Lung (tissue), 12 donors: ENCODE results near the gene PANK3. TPM values are rescaled to one million over a fixed set of nuclear protein-coding genes. Genes with fewer than 3 reads are reported as not detected.

ENCODE experiments used
- ATAC-seq: fragments of 200-7000 bp; cut with Tn5 transposase; one replicate; pipeline ENCODE4 v1.9.1; 2020; ENCODE audit warnings: moderate number of reproducible peaks; ENCODE audit not compliant: insufficient read depth, low FRiP score
- DNase-seq, 3 donors: peaks; one replicate each; pipeline ENCODE4 v3.0.0-alpha.2; 2013 to 2017
- H3K27ac ChIP-seq, 2 donors: one replicate each; pipeline ENCODE4 v1.5.1; 2013; ENCODE audit warnings: mild to moderate bottlenecking in 2 of 2, moderate library complexity in 2 of 2, control low read depth in 1 of 2, inconsistent platforms in 1 of 2, low read depth in 1 of 2, low read length in 1 of 2
- H3K27me3 ChIP-seq, 3 donors: one replicate each; pipeline ENCODE4 v1.5.1; 2013; ENCODE audit warnings: low read length in 2 of 3; ENCODE audit not compliant: control insufficient read depth in 3 of 3, insufficient read depth in 3 of 3
- H3K36me3 ChIP-seq, 4 donors: one replicate each; pipeline ENCODE4 v1.5.1; 2013; ENCODE audit warnings: low read length in 4 of 4, mild to moderate bottlenecking in 1 of 4, moderate library complexity in 1 of 4; ENCODE audit not compliant: control insufficient read depth in 4 of 4, insufficient read depth in 4 of 4
- H3K4me1 ChIP-seq, 5 donors: one replicate each; pipeline ENCODE4 v1.5.1; 2013; ENCODE audit warnings: low read length in 5 of 5, mild to moderate bottlenecking in 2 of 5, moderate library complexity in 1 of 5; ENCODE audit not compliant: control insufficient read depth in 5 of 5, insufficient read depth in 5 of 5
- H3K4me3 ChIP-seq: one replicate; pipeline ENCODE4 v1.5.1; 2013; ENCODE audit warnings: mild to moderate bottlenecking, control low read depth, moderate library complexity
- H3K9ac ChIP-seq, 2 donors: one replicate each; pipeline ENCODE4 v1.5.1; 2013; ENCODE audit warnings: low read length in 2 of 2, control low read depth in 1 of 2; ENCODE audit not compliant: insufficient read depth in 1 of 2
- H3K9me3 ChIP-seq, 4 donors: one replicate each; pipeline ENCODE4 v1.5.1; 2013; ENCODE audit warnings: low read length in 3 of 4, mild to moderate bottlenecking in 1 of 4, moderate library complexity in 1 of 4; ENCODE audit not compliant: control insufficient read depth in 4 of 4, insufficient read depth in 3 of 4
- WGBS, 2 donors: extraction: QIAGEN DNeasy Blood & Tissue Kit; methylation state at CpG; one replicate each; pipeline ENCODE4 v1.1.7; 2013; 5-methylcytosine and 5-hydroxymethylcytosine counted together
- polyA plus RNA-seq, 2 donors: library from polyadenylated mRNA; stranded (reverse); fragments of 200-250 nt; gene quantifications; one replicate each; pipeline ENCODE4 v1.2.1, GENCODE V29; 2013
- total RNA-seq, 2 donors: library from RNA; depleted of rRNA in 1 of 2; stranded (reverse); fragments of >200 nt in 1 of 2; gene quantifications; one replicate each; pipeline ENCODE4 v1.2.1, GENCODE V29; 2014 to 2021
- TF ChIP-seq, protein P1 (sequence below): IDR thresholded peaks from 2 replicates; pipeline ENCODE4 v1.5.1; 2012; ENCODE audit warnings: mild to moderate bottlenecking; ENCODE audit errors: control extremely low read depth, extremely low read depth
- donor health status: control.
- donor health status: control.
- donor health status: Bipolar disorder and iron deficiency.
- donor health status: healthy.
- donor health status: DM: yes; HTN: yes; CAD: no.

Gene PANK3
- total and polyA plus RNA-seq, 4 donors = 6.4 to 71.6 (median 30.9) TPM

GRCh38 chr5:168531987-168532864, 46.9 kb downstream of the PANK3 start:
- no peak overlapping the region for H3K4me3 ChIP-seq
- no peak overlapping the region for H3K27ac ChIP-seq
- H3K36me3 ChIP-seq = no peaks in the 10 kb centered on the region
- peaks cover 0 to 8% (median 4%) of the 10 kb centered on the region in 5 donors for H3K4me1 ChIP-seq
- ATAC-seq (no peak), DNase-seq (no peak)
- no peak overlapping the region for H3K9ac ChIP-seq
- WGBS, 2 donors = 71 to 72% methylated on average over 6 of the region's 6 CpGs
- TF ChIP-seq, protein P1, sequence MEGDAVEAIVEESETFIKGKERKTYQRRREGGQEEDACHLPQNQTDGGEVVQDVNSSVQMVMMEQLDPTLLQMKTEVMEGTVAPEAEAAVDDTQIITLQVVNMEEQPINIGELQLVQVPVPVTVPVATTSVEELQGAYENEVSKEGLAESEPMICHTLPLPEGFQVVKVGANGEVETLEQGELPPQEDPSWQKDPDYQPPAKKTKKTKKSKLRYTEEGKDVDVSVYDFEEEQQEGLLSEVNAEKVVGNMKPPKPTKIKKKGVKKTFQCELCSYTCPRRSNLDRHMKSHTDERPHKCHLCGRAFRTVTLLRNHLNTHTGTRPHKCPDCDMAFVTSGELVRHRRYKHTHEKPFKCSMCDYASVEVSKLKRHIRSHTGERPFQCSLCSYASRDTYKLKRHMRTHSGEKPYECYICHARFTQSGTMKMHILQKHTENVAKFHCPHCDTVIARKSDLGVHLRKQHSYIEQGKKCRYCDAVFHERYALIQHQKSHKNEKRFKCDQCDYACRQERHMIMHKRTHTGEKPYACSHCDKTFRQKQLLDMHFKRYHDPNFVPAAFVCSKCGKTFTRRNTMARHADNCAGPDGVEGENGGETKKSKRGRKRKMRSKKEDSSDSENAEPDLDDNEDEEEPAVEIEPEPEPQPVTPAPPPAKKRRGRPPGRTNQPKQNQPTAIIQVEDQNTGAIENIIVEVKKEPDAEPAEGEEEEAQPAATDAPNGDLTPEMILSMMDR = no peak
- H3K9me3 ChIP-seq = peaks cover 0 to 10% (median 0%) of the 10 kb centered on the region in 4 donors
- H3K27me3 ChIP-seq = peaks cover 0 to 12% (median 12%) of the 10 kb centered on the region in 3 donors

DNA sequence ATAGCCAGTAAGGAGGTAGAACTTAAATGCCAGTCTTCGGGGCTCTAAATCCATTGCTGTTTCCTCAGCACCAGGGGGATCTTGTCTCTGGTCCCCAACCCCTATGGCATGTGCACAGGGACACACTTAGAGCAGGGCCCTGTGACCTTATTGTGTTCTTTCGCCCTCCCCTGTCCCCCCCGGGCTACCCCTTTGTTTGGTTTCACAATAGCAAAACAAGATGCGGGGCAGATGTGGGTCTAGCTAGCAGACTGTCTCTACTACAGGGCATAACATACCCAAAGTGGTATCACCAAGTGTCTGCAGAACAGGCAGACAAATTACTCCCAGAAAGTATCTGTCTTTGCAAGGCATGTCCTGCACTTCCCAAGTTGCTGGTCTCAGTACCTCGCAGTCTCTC, 48.0 kb downstream of the PANK3 start:
- H3K4me3 ChIP-seq = no peak overlapping the region
- ATAC-seq = no peak
- TF ChIP-seq, protein P1 = no peak
- no peak overlapping the region for H3K27ac ChIP-seq
- peaks cover 0 to 10% (median 0%) of the 10 kb centered on the region in 4 donors for H3K9me3 ChIP-seq
- DNase-seq = no peak
- peaks cover 0 to 12% (median 12%) of the 10 kb centered on the region in 3 donors for H3K27me3 ChIP-seq
- H3K9ac ChIP-seq = no peak overlapping the region
- 83 to 86% methylated on average over 5 of the region's 5 CpGs for WGBS, 2 donors
- H3K36me3 ChIP-seq = no peaks in the 10 kb centered on the region
- H3K4me1 ChIP-seq = peaks cover 0 to 8% (median 4%) of the 10 kb centered on the region in 5 donors

- H3K4me1 ChIP-seq = peaks cover 0 to 8% (median 4%) of the 10 kb centered on the region in 5 donors
- no peak overlapping the region for H3K27ac ChIP-seq
- H3K27me3 ChIP-seq = peaks cover 0 to 12% (median 12%) of the 10 kb centered on the region in 3 donors
- ATAC-seq (no peak), DNase-seq (no peak)
- peaks cover 0 to 12% (median 0%) of the 10 kb centered on the region in 4 donors for H3K9me3 ChIP-seq
- TF ChIP-seq, protein P1 = no peak
- H3K36me3 ChIP-seq = no peaks in the 10 kb centered on the region
- no peak overlapping the region for H3K4me3 ChIP-seq
- no peak overlapping the region for H3K9ac ChIP-seq
- 80 to 86% methylated on average over 4 of the region's 4 CpGs for WGBS, 2 donors
Measured at GRCh38 chr5:168530621-168531150, 48.5 kb downstream of the PANK3 start.
